HG03354 (cell line): ENCODE data around the gene GPC6.

ENCODE experiments used
- ATAC-seq: cut with Tn5 transposase; IDR thresholded peaks from one replicate; pipeline ENCODE4 v1.9.1; 2021; ENCODE audit warnings: mild to moderate bottlenecking; ENCODE audit not compliant: unreplicated experiment, poor library complexity, severe bottlenecking

GPC6 gene

GRCh38 chr13:93776936-93777335 is 550.3 kb downstream of the GPC6 start:
- ATAC-seq, result no peak

- no peak for ATAC-seq
Observed at GRCh38 chr13:93777504-93777903, 550.9 kb downstream of the GPC6 start.

- ATAC-seq, result no peak
Observed at GRCh38 chr13:93778548-93778947, 551.9 kb downstream of the GPC6 start.

GRCh38 chr13:93784191-93784590 is 557.6 kb downstream of the GPC6 start:
- ATAC-seq, result no peak

- ATAC-seq, result no peak
Observed at GRCh38 chr13:93786846-93787489, 560.4 kb downstream of the GPC6 start.

- no peak for ATAC-seq
Observed at GRCh38 chr13:93788456-93788855, 561.8 kb downstream of the GPC6 start.

GRCh38 chr13:93789058-93789457 is 562.5 kb downstream of the GPC6 start:
- no peak for ATAC-seq

- peak; percentile 72 for ATAC-seq
Observed at GRCh38 chr13:93794197-93794885, 567.7 kb downstream of the GPC6 start.

- no peak for ATAC-seq
Observed at GRCh38 chr13:93797463-93797862, 570.9 kb downstream of the GPC6 start.

- ATAC-seq, result no peak
Observed at GRCh38 chr13:93800342-93800741, 573.7 kb downstream of the GPC6 start.

GRCh38 chr13:93805736-93806135 is 579.1 kb downstream of the GPC6 start:
- no peak for ATAC-seq

GRCh38 chr13:93806861-93807260 is 580.3 kb downstream of the GPC6 start:
- ATAC-seq, result no peak

GRCh38 chr13:93810264-93810663 is 583.7 kb downstream of the GPC6 start:
- no peak for ATAC-seq

- no peak for ATAC-seq
Observed at GRCh38 chr13:93811071-93811737, 584.6 kb downstream of the GPC6 start.

- no peak for ATAC-seq
Observed at GRCh38 chr13:93811738-93812112, 585.1 kb downstream of the GPC6 start.

GRCh38 chr13:93814658-93815057 is 588.1 kb downstream of the GPC6 start:
- ATAC-seq, result no peak

GRCh38 chr13:93818345-93818744 is 591.7 kb downstream of the GPC6 start:
- ATAC-seq, result no peak

- no peak for ATAC-seq
Observed at GRCh38 chr13:93819331-93819890, 592.8 kb downstream of the GPC6 start.

- ATAC-seq, result no peak
Observed at GRCh38 chr13:93824286-93824685, 597.7 kb downstream of the GPC6 start.

- no peak for ATAC-seq
Observed at GRCh38 chr13:93834051-93834450, 607.4 kb downstream of the GPC6 start.

GRCh38 chr13:93843082-93843481 is 616.5 kb downstream of the GPC6 start:
- ATAC-seq, result no peak
